Activated T-cell treated with anti-CD3 and anti-CD28 coated beads for 24 hours (primary cell): Measurements from ENCODE around the gene NPPC.
"Not testable (repeated sequence)": the region's sequence is repeated elsewhere in the genome, so short reads cannot be mapped to it uniquely, and the experiment has no call there.

Experiments used
- DNase-seq: peaks from one replicate; pipeline ENCODE4 v3.0.0-alpha.2; 2020; ENCODE audit warnings: low read depth

Gene NPPC

GRCh38 chr2:231884438-231885140 lies 41.6 kb downstream of the NPPC start:
- DNase-seq: no peak

GRCh38 chr2:231883468-231883881 lies 42.7 kb downstream of the NPPC start:
- no peak for DNase-seq

DNA sequence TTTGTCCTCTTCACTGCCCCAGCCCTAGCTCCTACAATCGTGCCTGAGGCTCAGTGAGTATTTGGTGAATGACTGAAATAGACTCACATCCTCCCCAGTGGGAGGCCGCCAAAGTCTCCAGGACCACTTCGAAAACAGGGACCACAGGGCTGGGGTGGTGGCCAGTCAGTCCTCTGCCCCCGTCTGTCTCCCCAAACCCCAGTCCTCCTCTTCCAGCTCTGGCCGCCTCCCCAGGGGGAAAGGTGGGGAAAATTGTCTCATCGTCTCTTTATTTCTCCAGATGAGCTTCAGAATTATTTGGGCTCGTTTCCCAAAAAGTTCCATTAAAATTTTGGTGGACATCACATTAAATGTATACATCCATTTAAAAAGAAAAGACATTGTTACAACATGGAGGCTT lies 43.5 kb downstream of the NPPC start:
- no peak for DNase-seq

DNA sequence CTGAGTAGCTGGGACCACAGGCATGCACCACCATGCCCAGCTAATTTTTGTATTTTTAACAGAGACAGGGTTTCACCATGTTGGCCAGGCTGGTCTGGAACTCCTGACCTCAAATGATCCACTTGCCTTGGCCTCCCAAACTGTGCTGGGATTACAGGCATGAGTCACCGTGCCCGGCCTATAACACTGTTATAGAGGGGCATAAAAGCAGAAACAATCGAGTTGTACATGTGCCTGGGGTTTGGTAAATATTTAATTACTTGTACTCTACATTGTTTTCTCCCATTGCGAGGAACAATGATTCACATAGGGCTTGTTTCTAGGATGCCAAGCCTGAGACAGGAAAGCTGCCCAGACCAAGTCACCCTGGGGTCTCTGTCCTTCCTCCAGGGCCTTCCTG lies 45.8 kb downstream of the NPPC start:
- DNase-seq: not testable (repeated sequence)

DNA sequence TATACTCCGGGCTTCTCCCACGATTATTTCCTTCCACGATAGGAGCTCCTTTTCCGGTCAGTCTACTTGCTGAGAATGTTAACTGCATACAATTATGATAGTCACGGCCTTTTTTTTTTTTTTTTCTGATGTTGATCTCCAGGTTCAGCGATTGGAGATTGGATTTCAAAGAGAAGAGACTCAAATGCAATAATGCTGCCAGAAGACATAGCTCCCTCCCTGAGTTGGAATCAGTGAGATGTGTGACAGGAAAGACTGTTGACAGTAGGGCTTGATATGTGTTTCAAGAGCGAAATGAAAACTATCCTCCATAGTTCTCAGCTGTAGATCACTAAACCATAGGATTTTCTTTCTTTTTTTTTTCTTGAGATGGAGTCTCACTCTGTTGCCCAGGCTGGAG lies 47.0 kb downstream of the NPPC start:
- DNase-seq: no peak

GRCh38 chr2:231877533-231878456 lies 48.4 kb downstream of the NPPC start:
- DNase-seq: no peak

DNA sequence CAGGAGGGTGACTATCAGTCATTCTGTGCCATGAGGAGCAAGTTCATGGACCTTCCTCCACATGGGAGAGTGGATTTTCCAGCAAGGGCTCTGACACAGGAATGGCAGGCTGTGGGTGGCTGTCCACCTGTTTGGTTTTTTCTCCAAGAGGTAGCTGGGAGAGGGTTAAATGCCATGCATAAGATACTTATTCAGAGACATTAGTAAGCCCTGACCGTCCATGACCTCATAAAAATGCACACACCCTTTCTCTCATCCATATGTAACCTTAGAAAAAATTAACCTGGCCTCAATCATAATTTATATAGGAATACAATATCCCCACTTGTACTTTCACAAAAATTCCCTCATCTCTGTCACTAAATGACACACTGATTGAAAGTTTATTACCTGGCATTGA lies 51.3 kb downstream of the NPPC start:
- DNase-seq: no peak
